Skeletal muscle tissue (tissue), 4 donors: ENCODE results near the gene B4GALT6. TPM values are rescaled to one million over a fixed set of nuclear protein-coding genes. Genes with fewer than 3 reads are reported as not detected.

Source experiments
- H3K27ac ChIP-seq: one replicate; pipeline ENCODE4 v1.7.0; 2013; ENCODE audit warnings: mild to moderate bottlenecking, low read depth, low read length, inconsistent platforms
- H3K27me3 ChIP-seq, 3 donors: one replicate each; pipeline ENCODE4 v1.7.0; 2013; ENCODE audit warnings: low read length in 3 of 3; ENCODE audit not compliant: control insufficient read depth in 3 of 3, insufficient read depth in 3 of 3
- H3K36me3 ChIP-seq, 3 donors: one replicate each; pipeline ENCODE4 v1.7.0; 2013; ENCODE audit warnings: low read length in 3 of 3; ENCODE audit not compliant: control insufficient read depth in 3 of 3, insufficient read depth in 3 of 3
- H3K4me1 ChIP-seq, 3 donors: one replicate each; pipeline ENCODE4 v1.7.0; 2013; ENCODE audit warnings: low read length in 3 of 3, mild to moderate bottlenecking in 3 of 3; ENCODE audit not compliant: control insufficient read depth in 3 of 3, insufficient read depth in 3 of 3
- H3K4me3 ChIP-seq, 3 donors: one replicate each; pipeline ENCODE4 v1.7.0; 2013; ENCODE audit warnings: low read length in 3 of 3
- H3K9ac ChIP-seq, 3 donors: one replicate each; pipeline ENCODE4 v1.7.0; 2013; ENCODE audit warnings: low read length in 3 of 3, mild to moderate bottlenecking in 3 of 3, moderate library complexity in 2 of 3, low read depth in 1 of 3
- H3K9me3 ChIP-seq, 3 donors: one replicate each; pipeline ENCODE4 v1.7.0; 2013; ENCODE audit warnings: low read length in 3 of 3; ENCODE audit not compliant: control insufficient read depth in 3 of 3
- total RNA-seq: library from RNA; depleted of rRNA; stranded (reverse); fragments of >200 nt; gene quantifications from one replicate; pipeline ENCODE4 v1.2.3, GENCODE V29; 2014
- donor health status: Osteomylitis.

Gene B4GALT6
- total RNA-seq, 1 donor from 2014 or later, result 3.1 TPM

- Histone ChIP-seq H3K9me3 (no peaks in the 10 kb centered on the region), H3K9ac (no peak overlapping the region), H3K4me1 (peaks cover 4 to 12% (median 6%) of the 10 kb centered on the region in 3 donors), H3K27me3 (no peaks in the 10 kb centered on the region), H3K27ac (no peak overlapping the region), H3K36me3 (no peaks in the 10 kb centered on the region), H3K4me3 (no peak overlapping the region)
Observed at GRCh38 chr18:31718386-31718785, 34.0 kb upstream of the B4GALT6 start.

- no peaks in the 10 kb centered on the region for H3K36me3 ChIP-seq
- no peak overlapping the region for H3K4me3 ChIP-seq
- H3K27ac ChIP-seq, result no peak overlapping the region
- H3K27me3 ChIP-seq, result no peaks in the 10 kb centered on the region
- peaks cover 0 to 4% (median 0%) of the 10 kb centered on the region in 3 donors for H3K4me1 ChIP-seq
- no peaks in the 10 kb centered on the region for H3K9me3 ChIP-seq
- H3K9ac ChIP-seq, result no peak overlapping the region
Observed at GRCh38 chr18:31716362-31716761, 32.0 kb upstream of the B4GALT6 start.

DNA sequence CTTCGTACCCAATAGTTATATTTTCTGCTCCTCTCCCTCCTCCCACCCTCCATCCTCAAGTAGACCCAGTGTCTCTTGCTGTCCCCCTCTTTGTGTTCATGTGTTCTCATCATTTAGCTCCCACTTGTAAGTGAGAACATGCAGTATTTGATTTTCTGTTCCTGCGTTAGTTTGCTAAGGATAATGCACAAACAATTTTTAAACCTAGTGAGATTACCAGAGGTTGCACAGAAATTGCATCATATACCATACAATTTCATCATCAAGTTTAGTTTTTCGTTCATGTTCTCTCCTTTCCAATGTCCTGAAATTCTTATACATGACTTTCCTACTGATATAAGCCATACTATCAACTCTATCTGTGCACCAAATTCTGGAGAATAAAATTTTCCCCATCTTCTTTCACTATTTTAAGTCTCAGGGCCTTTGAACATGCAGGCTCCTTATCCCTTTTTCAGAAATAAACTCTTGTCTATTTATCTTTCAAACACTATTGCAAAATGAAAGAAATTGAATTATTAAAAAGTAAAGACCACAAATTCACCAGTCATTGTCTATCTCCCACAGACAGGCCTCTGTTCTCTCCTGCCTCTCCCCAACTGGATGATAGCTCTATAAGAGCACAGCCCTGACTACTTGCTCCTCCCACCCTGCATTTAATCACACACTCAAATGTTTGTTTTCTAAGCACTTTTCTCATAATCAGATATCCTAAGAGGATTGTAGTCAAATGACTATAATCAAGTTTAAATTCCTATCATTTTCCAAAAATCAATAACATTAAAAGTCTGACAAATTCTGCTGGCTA lies 27.2 kb upstream of the B4GALT6 start:
- no peak overlapping the region for H3K27ac ChIP-seq
- no peak overlapping the region for H3K9ac ChIP-seq
- no peaks in the 10 kb centered on the region for H3K36me3 ChIP-seq
- no peaks in the 10 kb centered on the region for H3K4me1 ChIP-seq
- H3K9me3 ChIP-seq, result no peaks in the 10 kb centered on the region
- no peaks in the 10 kb centered on the region for H3K27me3 ChIP-seq
- H3K4me3 ChIP-seq, result no peak overlapping the region

- Histone ChIP-seq H3K4me1 (no peaks in the 10 kb centered on the region), H3K9ac (no peak overlapping the region), H3K4me3 (no peak overlapping the region), H3K27me3 (no peaks in the 10 kb centered on the region), H3K27ac (no peak overlapping the region), H3K36me3 (no peaks in the 10 kb centered on the region), H3K9me3 (no peaks in the 10 kb centered on the region)
Observed at GRCh38 chr18:31710826-31711225, 26.4 kb upstream of the B4GALT6 start.

- Histone ChIP-seq H3K27me3 (no peaks in the 10 kb centered on the region), H3K9me3 (no peaks in the 10 kb centered on the region), H3K36me3 (no peaks in the 10 kb centered on the region), H3K27ac (no peak overlapping the region), H3K4me3 (no peak overlapping the region), H3K9ac (no peak overlapping the region), H3K4me1 (no peaks in the 10 kb centered on the region)
Observed at GRCh38 chr18:31707815-31708214, 23.4 kb upstream of the B4GALT6 start.

DNA sequence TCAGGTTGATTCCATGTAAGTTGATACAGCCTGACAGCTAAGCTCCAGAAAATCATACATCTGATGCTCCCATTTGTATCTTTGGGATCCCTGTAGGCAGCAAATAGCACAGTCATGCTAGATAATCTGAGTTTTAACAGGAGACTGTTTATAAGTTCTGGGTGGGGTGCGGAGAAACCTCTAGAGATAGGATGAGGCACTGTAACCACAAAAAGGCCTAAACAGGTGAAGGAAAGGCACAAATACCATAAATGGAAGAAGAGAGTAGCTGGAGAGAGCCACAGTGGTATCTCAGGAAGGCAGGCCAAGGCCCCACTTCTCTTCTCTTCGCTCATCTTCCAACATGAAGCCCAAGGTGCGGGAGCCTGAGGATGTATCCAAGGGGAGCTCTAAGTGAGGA lies 18.1 kb upstream of the B4GALT6 start:
- H3K27me3 ChIP-seq, result no peaks in the 10 kb centered on the region
- no peaks in the 10 kb centered on the region for H3K9me3 ChIP-seq
- no peak overlapping the region for H3K4me3 ChIP-seq
- H3K4me1 ChIP-seq, result no peaks in the 10 kb centered on the region
- no peak overlapping the region for H3K9ac ChIP-seq
- H3K36me3 ChIP-seq, result no peaks in the 10 kb centered on the region
- H3K27ac ChIP-seq, result no peak overlapping the region

DNA sequence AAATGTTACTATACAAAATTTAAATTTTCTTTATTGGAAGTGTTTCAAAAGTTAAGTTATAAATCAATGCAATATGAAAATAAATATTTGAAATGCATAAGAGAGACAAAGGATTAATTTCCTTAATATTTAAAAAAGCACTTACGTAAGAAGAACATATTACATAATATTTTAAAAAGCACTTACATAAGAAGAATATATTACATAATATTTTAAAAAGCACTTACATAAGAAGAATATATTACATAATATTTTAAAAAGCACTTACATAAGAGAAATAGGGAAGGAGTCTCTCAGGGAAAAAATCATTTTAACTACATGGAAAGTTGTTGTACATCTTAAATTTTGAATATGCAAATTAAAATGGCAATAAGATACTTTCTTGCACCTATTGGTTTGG lies 17.4 kb upstream of the B4GALT6 start:
- Histone ChIP-seq H3K27ac (no peak overlapping the region), H3K9me3 (no peaks in the 10 kb centered on the region), H3K4me3 (no peak overlapping the region), H3K9ac (no peak overlapping the region), H3K36me3 (no peaks in the 10 kb centered on the region), H3K4me1 (no peaks in the 10 kb centered on the region), H3K27me3 (no peaks in the 10 kb centered on the region)

GRCh38 chr18:31700990-31701389 lies 16.6 kb upstream of the B4GALT6 start:
- Histone ChIP-seq H3K27me3 (no peaks in the 10 kb centered on the region), H3K4me1 (no peaks in the 10 kb centered on the region), H3K9ac (no peak overlapping the region), H3K9me3 (no peaks in the 10 kb centered on the region), H3K27ac (no peak overlapping the region), H3K36me3 (no peaks in the 10 kb centered on the region), H3K4me3 (no peak overlapping the region)

- no peak overlapping the region for H3K9ac ChIP-seq
- no peaks in the 10 kb centered on the region for H3K36me3 ChIP-seq
- no peaks in the 10 kb centered on the region for H3K9me3 ChIP-seq
- H3K4me1 ChIP-seq, result peaks cover 0 to 5% (median 5%) of the 10 kb centered on the region in 3 donors
- no peaks in the 10 kb centered on the region for H3K27me3 ChIP-seq
- H3K27ac ChIP-seq, result no peak overlapping the region
- no peak overlapping the region for H3K4me3 ChIP-seq
Observed at GRCh38 chr18:31697351-31698298, 13.2 kb upstream of the B4GALT6 start.

GRCh38 chr18:31695989-31696388 lies 11.6 kb upstream of the B4GALT6 start:
- H3K9ac ChIP-seq, result no peak overlapping the region
- H3K4me3 ChIP-seq, result no peak overlapping the region
- H3K27me3 ChIP-seq, result no peaks in the 10 kb centered on the region
- no peaks in the 10 kb centered on the region for H3K36me3 ChIP-seq
- H3K4me1 ChIP-seq, result peaks cover 0 to 5% (median 5%) of the 10 kb centered on the region in 3 donors
- no peak overlapping the region for H3K27ac ChIP-seq
- no peaks in the 10 kb centered on the region for H3K9me3 ChIP-seq
